22Rv1 (cell line): ENCODE data around the gene LMOD2.

Experiments
- H3K27ac ChIP-seq: fragments of 450-650 bp; 2 replicates; pipeline ENCODE4 v1.5.1; 2017
- CTCF ChIP-seq: fragments of 450-650 bp; IDR thresholded peaks from 2 replicates; pipeline ENCODE4 v1.5.1; 2017; ENCODE audit warnings: mild to moderate bottlenecking
- ZFX ChIP-seq: fragments of 450-650 bp; IDR thresholded peaks from 2 replicates; pipeline ENCODE4 v1.6.1; 2017; ENCODE audit warnings: antibody characterized with exemption, borderline replicate concordance

The LMOD2 gene

GRCh38 chr7:123673137-123673732 is 17.6 kb downstream of the LMOD2 start:
- no peak overlapping the region for H3K27ac ChIP-seq
- TF ChIP-seq ZFX (no peak), CTCF (no peak)

DNA sequence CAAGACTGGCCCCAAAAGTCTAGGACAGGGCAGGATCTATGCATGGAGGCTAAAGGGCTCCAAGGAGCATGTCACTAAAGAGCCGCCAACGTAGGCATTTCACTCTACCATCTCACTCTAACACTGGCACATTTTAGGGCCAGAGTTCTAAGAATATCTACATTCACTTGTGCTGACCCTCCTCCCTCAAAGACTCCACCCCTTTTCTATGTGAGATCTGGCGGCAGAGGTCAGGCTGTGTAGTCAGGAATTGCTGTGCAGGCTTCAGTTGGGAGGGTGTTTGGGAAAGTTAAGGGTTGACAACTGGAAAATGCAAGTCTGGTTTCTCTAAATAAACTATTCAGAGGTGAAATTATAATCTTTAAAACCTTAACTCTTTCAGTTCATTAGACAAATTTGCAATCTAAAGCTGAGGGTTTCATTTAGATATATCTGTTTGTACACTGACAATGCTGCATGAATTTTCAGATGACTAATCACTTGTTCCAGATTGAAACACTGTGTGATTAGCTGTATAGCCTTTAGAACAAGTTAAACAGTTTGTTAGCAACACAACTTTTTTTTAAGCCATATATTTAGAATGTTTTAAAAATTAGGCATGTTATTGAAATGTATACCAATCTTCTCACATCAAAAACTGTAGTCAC is 18.2 kb downstream of the LMOD2 start:
- TF ChIP-seq ZFX (no peak), CTCF (no peak)
- no peak overlapping the region for H3K27ac ChIP-seq

- no peak overlapping the region for H3K27ac ChIP-seq
- TF ChIP-seq CTCF = no peak
- TF ChIP-seq ZFX = no peak
These were observed 18.9 kb downstream of the LMOD2 start for GRCh38 chr7:123674399-123675180.

DNA sequence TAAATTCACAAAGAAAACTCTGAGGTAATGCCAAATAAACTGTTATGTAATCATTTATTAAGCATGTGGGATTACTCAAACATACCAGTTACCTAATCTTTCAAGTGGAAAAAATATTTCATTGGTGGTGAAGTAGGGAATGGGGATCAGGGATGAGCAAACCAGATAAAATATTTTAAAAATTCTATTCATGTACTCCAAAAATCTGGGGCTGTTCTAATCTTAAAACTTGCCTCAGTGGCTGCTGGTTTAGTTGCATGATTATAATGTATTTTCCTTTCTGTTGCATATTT is 19.5 kb downstream of the LMOD2 start:
- no peak for TF ChIP-seq ZFX
- TF ChIP-seq CTCF = no peak
- H3K27ac ChIP-seq = no peak overlapping the region

DNA sequence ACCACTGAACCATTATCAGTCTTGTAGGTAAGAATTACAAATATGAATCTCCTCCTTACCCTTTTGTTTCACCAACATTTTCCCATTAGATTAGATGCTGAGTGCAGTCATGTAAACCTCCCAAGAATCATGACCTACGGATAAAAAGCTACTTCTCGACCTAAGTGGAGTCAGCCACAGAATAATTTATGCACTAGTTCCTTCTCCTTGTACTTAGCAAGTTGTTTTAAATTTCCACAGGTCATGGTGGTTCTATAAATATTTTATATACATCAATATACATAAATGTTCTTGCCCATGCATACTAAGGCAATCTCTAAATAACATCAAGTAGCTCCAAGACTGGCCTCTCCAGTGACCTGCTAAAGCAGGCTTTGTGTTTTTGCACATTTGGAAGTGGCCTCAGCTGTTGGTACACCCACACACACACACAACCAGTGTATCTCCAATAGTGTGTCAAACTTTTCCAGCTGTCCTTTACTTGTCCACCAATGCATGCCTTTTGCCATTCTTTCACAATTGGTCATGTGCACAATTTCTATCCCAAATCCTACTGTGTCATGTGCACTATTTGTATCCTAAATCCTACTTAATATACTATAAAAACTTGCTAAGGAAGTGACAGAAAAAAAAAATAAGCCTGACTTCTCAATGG is 21.5 kb downstream of the LMOD2 start:
- no peak overlapping the region for H3K27ac ChIP-seq
- TF ChIP-seq ZFX = no peak
- no peak for TF ChIP-seq CTCF

DNA sequence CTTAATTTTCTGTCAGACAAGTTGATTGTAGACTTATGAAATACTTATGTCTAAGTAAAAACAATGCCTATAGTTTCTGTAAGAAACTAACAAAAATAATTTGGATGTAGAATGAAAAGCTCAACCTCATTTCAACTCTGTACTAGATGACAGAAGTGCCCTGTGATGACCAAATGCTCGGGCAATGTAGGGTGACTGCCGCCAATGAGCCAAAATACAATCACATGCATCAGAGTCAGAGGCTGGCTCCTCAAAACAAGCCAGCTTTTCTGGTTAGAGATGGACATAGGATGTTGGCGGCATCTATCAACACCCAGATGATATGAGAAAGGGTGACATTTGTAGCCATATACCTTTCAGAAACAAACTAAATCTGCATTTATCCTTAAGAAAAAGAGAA is 23.9 kb downstream of the LMOD2 start:
- H3K27ac ChIP-seq = no peak overlapping the region
- TF ChIP-seq CTCF (no peak), ZFX (no peak)

DNA sequence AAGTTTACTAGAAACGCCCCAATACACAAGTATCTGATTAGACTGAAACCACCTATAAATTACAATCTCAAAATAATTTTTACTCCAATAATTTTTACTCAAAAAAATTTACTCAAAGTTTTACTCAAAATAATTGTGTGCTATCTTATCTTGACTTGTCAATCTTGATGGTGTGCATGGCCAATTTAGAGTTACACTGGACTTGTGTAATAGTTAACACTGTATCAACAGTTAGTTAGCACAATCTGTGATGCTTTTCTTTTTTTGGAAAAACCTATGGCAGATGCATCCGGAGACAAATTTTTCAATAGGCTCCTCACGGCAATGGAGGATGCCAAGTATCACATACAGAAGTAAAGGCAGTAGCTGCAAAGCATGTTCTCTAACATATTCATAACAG is 24.9 kb downstream of the LMOD2 start:
- no peak for TF ChIP-seq ZFX
- no peak for TF ChIP-seq CTCF
- H3K27ac ChIP-seq = no peak overlapping the region
